ENCODE measurements around the gene DVL1.
"Not testable (repeated sequence)": the region's sequence is repeated elsewhere in the genome, so short reads cannot be mapped to it uniquely, and the experiment has no call there.

Gene DVL1

GRCh38 chr1:1324084-1324523, 25.1 kb downstream of the DVL1 start:
- DNase-seq = no peak

GRCh38 chr1:1322952-1323351, 26.3 kb downstream of the DVL1 start:
- no peak for DNase-seq

GRCh38 chr1:1322418-1322817, 26.8 kb downstream of the DVL1 start:
- no peak for DNase-seq

- no peak for DNase-seq
These were observed 27.7 kb downstream of the DVL1 start for GRCh38 chr1:1321477-1321876.

GRCh38 chr1:1320666-1321448, 28.4 kb downstream of the DVL1 start:
- DNase-seq = no peak

GRCh38 chr1:1319646-1319941, 29.6 kb downstream of the DVL1 start:
- DNase-seq = no peak

- no peak for DNase-seq
These were observed 30.2 kb downstream of the DVL1 start for GRCh38 chr1:1318777-1319645.

GRCh38 chr1:1318131-1318652, 31.0 kb downstream of the DVL1 start:
- DNase-seq = no peak

GRCh38 chr1:1317420-1317819, 31.8 kb downstream of the DVL1 start:
- DNase-seq = no peak

GRCh38 chr1:1316199-1316598, 33.0 kb downstream of the DVL1 start:
- DNase-seq = not testable (repeated sequence)

GRCh38 chr1:1315435-1315954, 33.7 kb downstream of the DVL1 start:
- no peak for DNase-seq

- no peak for DNase-seq
These were observed 34.4 kb downstream of the DVL1 start for GRCh38 chr1:1314678-1315335.

- DNase-seq = no peak
These were observed 35.0 kb downstream of the DVL1 start for GRCh38 chr1:1314237-1314586.

GRCh38 chr1:1313500-1314236, 35.5 kb downstream of the DVL1 start:
- DNase-seq = no peak

GRCh38 chr1:1312450-1313314, 36.5 kb downstream of the DVL1 start:
- no peak for DNase-seq

- DNase-seq = no peak
These were observed 37.8 kb downstream of the DVL1 start for GRCh38 chr1:1311107-1312104.

- DNase-seq = no peak
These were observed 38.7 kb downstream of the DVL1 start for GRCh38 chr1:1310476-1311053.

GRCh38 chr1:1310109-1310385, 39.2 kb downstream of the DVL1 start:
- DNase-seq = no peak

- DNase-seq = no peak
These were observed 39.7 kb downstream of the DVL1 start for GRCh38 chr1:1309251-1310108.

Data from NCI-H748 treated with DMSO at 0.1 percent for 48 hours (cell line).